K562 (cell line): ENCODE data around the gene SERPINA5. TPM values are rescaled to one million over a fixed set of nuclear protein-coding genes. Genes with fewer than 3 reads are reported as not detected.
A peak's percentile ranks its signal among the peaks of the same experiment; 100 is the strongest.

Experiments
- ATAC-seq: fragments of 200-7000 bp; cut with Tn5 transposase; 3 replicates; pipeline ENCODE4 v1.9.1; 2020; ENCODE audit warnings: moderate library complexity
- BruUV-seq: library from RNA; stranded (reverse); fragments of 400-500 nt; replicated peaks from 2 replicates; lab custom pipeline; 2021; lab: Mats Ljungman, UMichigan
- CTCF ChIA-PET: fragments of 300-600 bp; formaldehyde crosslinking; extraction: SDS; loops from one replicate; lab custom pipeline; 2021; ENCODE audit warnings: low intra/inter-chr PET ratio; lab: Yijun Ruan, JAX
- POLR2A ChIA-PET: fragments of 300-600, 350-650 bp; sonication (Branson Sonifier 250); formaldehyde crosslinking; extraction: SDS; loops from one replicate; lab custom pipeline; 2021; ENCODE audit warnings: antibody characterized with exemption, inconsistent platforms; lab: Yijun Ruan, JAX
- DNase-seq, 4 experiments: peaks; one replicate each; pipeline versions ENCODE4 v3.0.0 to v3.0.0-alpha.2; 2011 to 2018; ENCODE audit warnings: low spot score in 3 of 4, mixed read lengths in 3 of 4; ENCODE audit errors: extremely low read depth in 1 of 4
- FAIRE-seq: peaks from 2 replicates; lab custom pipeline; 2011; peaks lifted over from hg19 to GRCh38; lab: Jason Lieb, UNC
- H2AFZ ChIP-seq: 2 replicates; pipeline ENCODE4 v1.6.0; 2011; ENCODE audit warnings: low read depth, low read length, control low read depth, inconsistent platforms
- H3K27ac ChIP-seq: fragments of 200-600 bp; 3 replicates; pipeline ENCODE4 v1.8.0; 2011; ENCODE audit warnings: low read depth, mild to moderate bottlenecking, control low read depth, inconsistent platforms, low read length, moderate library complexity, mixed read lengths; ENCODE audit errors: extremely low read depth
- H3K27me3 ChIP-seq, 2 experiments: fragments of 300-600 bp in 1 of 2; 2 replicates in 1 of 2; 3 replicates in 1 of 2; pipeline versions ENCODE4 v1.6.0 to v1.8.0; 2011; ENCODE audit warnings: inconsistent platforms in 2 of 2, low read length in 2 of 2, mild to moderate bottlenecking in 1 of 2, mixed read lengths in 1 of 2, moderate library complexity in 1 of 2; ENCODE audit not compliant: control insufficient read depth in 2 of 2, insufficient read depth in 2 of 2
- H3K36me3 ChIP-seq: fragments of 300-600 bp; 3 replicates; pipeline ENCODE4 v1.8.0; 2011; ENCODE audit warnings: mild to moderate bottlenecking, low read length, inconsistent platforms; ENCODE audit not compliant: control insufficient read depth, insufficient read depth
- H3K4me1 ChIP-seq, 2 experiments: fragments of 200-600 bp in 1 of 2; replicated peaks in 1 of 2; 2 replicates in 1 of 2; 3 replicates in 1 of 2; pipeline versions ENCODE4 v1.5.1 to v1.8.0; 2011; ENCODE audit warnings: inconsistent platforms in 2 of 2, low read length in 2 of 2, mild to moderate bottlenecking in 1 of 2, mixed read lengths in 1 of 2, moderate library complexity in 1 of 2; ENCODE audit not compliant: control insufficient read depth in 2 of 2, insufficient read depth in 2 of 2
- H3K4me2 ChIP-seq: 2 replicates; pipeline ENCODE4 v1.6.1; 2011; ENCODE audit warnings: low read length, control low read depth, inconsistent platforms, mixed read lengths; ENCODE audit not compliant: insufficient read depth
- H3K4me3 ChIP-seq: fragments of 200-600 bp; sonication (generic), shearing (Covaris generic); 2 replicates; pipeline ENCODE4 v1.5.1; 2016; ENCODE audit warnings: control low read depth, inconsistent platforms
- H3K79me2 ChIP-seq: fragments of 200-600 bp; 3 replicates; pipeline ENCODE4 v1.8.0; 2011; ENCODE audit warnings: low read length, inconsistent platforms; ENCODE audit not compliant: control insufficient read depth, insufficient read depth
- H3K9ac ChIP-seq, 2 experiments: 2 replicates each; pipeline versions ENCODE4 v1.6.0 to v1.6.1; 2011; ENCODE audit warnings: low read depth in 2 of 2, low read length in 2 of 2, control low read depth in 1 of 2, inconsistent platforms in 1 of 2, mild to moderate bottlenecking in 1 of 2, mixed read lengths in 1 of 2; ENCODE audit not compliant: insufficient read depth in 1 of 2
- H3K9me1 ChIP-seq: one replicate; pipeline ENCODE4 v1.6.0; 2011; ENCODE audit warnings: inconsistent platforms, mild to moderate bottlenecking, low read length, moderate library complexity; ENCODE audit not compliant: control insufficient read depth, insufficient read depth
- H3K9me3 ChIP-seq: replicated peaks from 2 replicates; pipeline ENCODE4 v1.5.1; 2011; ENCODE audit warnings: low read depth, low read length, inconsistent platforms; ENCODE audit not compliant: control insufficient read depth, insufficient read depth
- H4K20me1 ChIP-seq: replicated peaks from 2 replicates; pipeline ENCODE4 v1.6.1; 2011; ENCODE audit warnings: low read length, inconsistent platforms, mixed read lengths; ENCODE audit not compliant: control insufficient read depth, insufficient read depth
- CEBPG ChIP-seq, 3 experiments: fragments of 200-800 bp in 1 of 3; sonication (Bioruptor generic) in 1 of 3; sonication (generic) in 1 of 3; formaldehyde crosslinking in 1 of 3; IDR thresholded peaks in 2 of 3; conservative IDR thresholded peaks in 1 of 3; 2 replicates each; pipeline versions ENCODE4 v1.6.1 to v1.8.0; 2016 to 2022; ENCODE audit warnings: missing compliant biosample characterization in 2 of 3, missing genetic modification characterization in 2 of 3, mild to moderate bottlenecking in 1 of 3, missing genetic modification reagents in 1 of 3
- MYC ChIP-seq, 2 experiments: fragments of 250-450 bp in 1 of 2; sonication (Bioruptor Pico) in 1 of 2; IDR thresholded peaks; 2 replicates each; pipeline versions ENCODE4 v1.5.1 to v1.6.1; 2012 to 2021; ENCODE audit warnings: low read depth in 2 of 2, borderline replicate concordance in 1 of 2, improper control_type of control experiment in 1 of 2, low read length in 1 of 2, mild to moderate bottlenecking in 1 of 2, moderate library complexity in 1 of 2
- TRIM24 ChIP-seq, 2 experiments: fragments of 450-650 bp; IDR thresholded peaks; 2 replicates each; pipeline ENCODE4 v1.6.1; 2016
- ZNF316 ChIP-seq: fragments of 450-650 bp; IDR thresholded peaks from 2 replicates; pipeline ENCODE4 v1.6.1; 2016
- WGBS: fragments of 100-300 bp; shearing (Covaris generic); methylation state at CpG from one replicate; pipeline ENCODE4 v1.1.6; 2016; ENCODE audit warnings: low coverage, mixed read lengths; ENCODE audit not compliant: insufficient coverage; ENCODE audit errors: missing lambda C conversion rate; 5-methylcytosine and 5-hydroxymethylcytosine counted together
- in situ Hi-C: fragments of 300-500 bp; cut with MboI; formaldehyde crosslinking; loops from 4 replicates; pipeline ENCODE4 v1.15.0; 2018; ENCODE audit warnings: inconsistent platforms, mixed read lengths
- intact Hi-C: fragments of 100-400 bp; cut with micrococcal nuclease; formaldehyde crosslinking; loops from 2 replicates; pipeline ENCODE4 v1.14.2; 2022
- polyA plus RNA-seq, 8 experiments: library from polyadenylated mRNA; depleted of rRNA in 4 of 8; stranded (reverse) in 5 of 8; unstranded in 3 of 8; fragments of >200 nt; fragmentation: Nextera tagmentation in 2 of 8; fragmentation: Illumina TruSeq in 1 of 8; extraction: Ambion mirVana in 2 of 8; extraction: Trizol in 1 of 8; gene quantifications; 2 replicates each; pipeline versions ENCODE4 v1.2.1 to v1.2.3, GENCODE V29; 2011 to 2014; ENCODE audit warnings: inconsistent platforms in 1 of 8, missing spikeins in 1 of 8
- total RNA-seq, 7 experiments: library from RNA; depleted of rRNA in 6 of 7; stranded (reverse); fragments of >200 nt in 6 of 7; fragmentation: Illumina TruSeq in 2 of 7; extraction: Trizol in 2 of 7; gene quantifications; 2 replicates each; pipeline versions ENCODE4 v1.2.1 to v1.2.3, GENCODE V29; 2011 to 2021; ENCODE audit warnings: low replicate concordance in 1 of 7
- TF ChIP-seq, protein P1 (sequence below): fragments of 200-600 bp; sonication (generic); IDR thresholded peaks from one replicate; pipeline ENCODE4 v1.6.1; 2012; ENCODE audit warnings: mild to moderate bottlenecking, low read depth, low read length, inconsistent platforms
- TF ChIP-seq, protein P2 (sequence below): sonication (generic); formaldehyde crosslinking; IDR thresholded peaks from 2 replicates; pipeline ENCODE4 v1.9.0; 2022; ENCODE audit warnings: mild to moderate bottlenecking, missing genetic modification reagents

Gene SERPINA5
- total and polyA plus RNA-seq, 9 of the 15 experiments (the other 6 are each of a cell fraction or from before 2014, with no cell fraction given): 0.38 TPM; not detected in 8

DNA sequence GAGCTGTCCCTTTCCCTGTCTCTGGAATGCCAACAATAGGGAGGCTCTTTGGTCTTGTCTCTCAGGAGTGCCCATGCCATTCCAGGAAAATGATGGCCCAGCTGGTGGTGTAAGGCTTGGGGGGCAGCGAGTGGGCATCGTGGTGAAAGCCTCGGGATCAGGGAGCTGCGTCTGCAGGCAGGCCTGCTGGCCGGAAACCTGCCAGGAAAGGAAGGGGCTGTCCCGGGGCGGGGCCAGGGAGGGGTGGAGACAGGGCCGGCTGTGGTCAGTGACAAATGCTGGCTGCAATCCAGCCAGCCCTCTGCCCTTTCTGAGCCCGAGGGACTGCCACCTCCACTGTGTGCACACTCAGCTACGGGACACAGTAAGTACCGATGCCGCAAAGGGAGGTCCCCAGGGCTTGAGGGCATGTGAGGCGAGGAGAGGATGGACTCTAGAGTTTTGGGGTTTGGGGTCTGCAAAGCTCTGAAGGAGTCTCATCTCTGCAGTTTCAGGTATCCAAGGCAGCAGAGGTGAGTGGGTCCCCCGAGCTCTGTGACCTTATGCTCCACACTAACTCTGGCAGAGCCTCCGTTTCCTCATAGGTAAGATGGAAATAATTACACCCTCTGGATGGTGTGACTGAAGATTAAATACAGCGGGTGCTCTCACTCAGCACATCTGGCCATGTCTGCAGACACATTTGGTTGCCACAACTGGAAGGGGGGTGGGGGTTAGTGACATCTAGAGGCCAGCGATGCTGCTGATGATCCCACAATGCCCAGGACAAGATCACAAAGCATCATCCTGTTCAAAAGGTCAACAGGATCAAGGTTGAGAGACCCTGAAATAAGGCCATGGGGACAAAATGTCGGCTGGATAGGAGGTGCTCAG is at the start of gene SERPINA5 (continued):
- TF ChIP-seq CEBPG (CRISPR knock-in tag; IDR thresholded peaks at IDR 0.05): no peak
- TF ChIP-seq CEBPG (tag; conservative IDR thresholded peaks at IDR 0.05 in 1 of 2, IDR thresholded peaks at IDR 0.05 in 1 of 2): no peak

DNA sequence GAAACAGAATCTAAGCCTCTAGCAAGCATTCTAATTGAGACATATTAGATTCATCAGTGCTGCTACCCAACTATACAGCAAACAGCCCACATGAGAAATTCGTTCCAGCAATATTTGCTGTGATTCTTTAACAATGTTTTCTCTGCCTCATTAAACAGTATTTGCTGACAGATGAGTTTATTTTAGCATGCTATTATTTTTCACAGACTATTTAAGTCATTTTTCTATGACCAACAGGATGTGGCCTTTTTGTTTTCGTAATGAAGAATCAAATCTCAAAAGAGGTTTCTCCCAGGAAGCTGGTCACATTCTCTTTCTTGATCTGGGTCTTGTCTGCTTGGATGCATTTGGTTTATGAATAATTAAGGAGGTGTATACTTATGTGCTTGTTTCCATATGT is 48.8 kb upstream of the SERPINA5 start:
- Histone ChIP-seq H3K9me1 (no peaks in the 10 kb centered on the region), H3K9ac (no peak overlapping the region), H3K9me3 (no peaks in the 10 kb centered on the region), H2AFZ (no peak overlapping the region), H3K36me3 (no peaks in the 10 kb centered on the region), H3K27ac (no peak overlapping the region), H3K27me3 (no peaks in the 10 kb centered on the region), H4K20me1 (no peaks in the 10 kb centered on the region), H3K79me2 (no peaks in the 10 kb centered on the region), H3K4me1 (no peaks in the 10 kb centered on the region), H3K4me2 (no peak overlapping the region), H3K4me3 (no peak overlapping the region)
- in situ Hi-C loops (no loop called here), intact Hi-C loops (no loop called here)
- TF ChIP-seq, protein P1, sequence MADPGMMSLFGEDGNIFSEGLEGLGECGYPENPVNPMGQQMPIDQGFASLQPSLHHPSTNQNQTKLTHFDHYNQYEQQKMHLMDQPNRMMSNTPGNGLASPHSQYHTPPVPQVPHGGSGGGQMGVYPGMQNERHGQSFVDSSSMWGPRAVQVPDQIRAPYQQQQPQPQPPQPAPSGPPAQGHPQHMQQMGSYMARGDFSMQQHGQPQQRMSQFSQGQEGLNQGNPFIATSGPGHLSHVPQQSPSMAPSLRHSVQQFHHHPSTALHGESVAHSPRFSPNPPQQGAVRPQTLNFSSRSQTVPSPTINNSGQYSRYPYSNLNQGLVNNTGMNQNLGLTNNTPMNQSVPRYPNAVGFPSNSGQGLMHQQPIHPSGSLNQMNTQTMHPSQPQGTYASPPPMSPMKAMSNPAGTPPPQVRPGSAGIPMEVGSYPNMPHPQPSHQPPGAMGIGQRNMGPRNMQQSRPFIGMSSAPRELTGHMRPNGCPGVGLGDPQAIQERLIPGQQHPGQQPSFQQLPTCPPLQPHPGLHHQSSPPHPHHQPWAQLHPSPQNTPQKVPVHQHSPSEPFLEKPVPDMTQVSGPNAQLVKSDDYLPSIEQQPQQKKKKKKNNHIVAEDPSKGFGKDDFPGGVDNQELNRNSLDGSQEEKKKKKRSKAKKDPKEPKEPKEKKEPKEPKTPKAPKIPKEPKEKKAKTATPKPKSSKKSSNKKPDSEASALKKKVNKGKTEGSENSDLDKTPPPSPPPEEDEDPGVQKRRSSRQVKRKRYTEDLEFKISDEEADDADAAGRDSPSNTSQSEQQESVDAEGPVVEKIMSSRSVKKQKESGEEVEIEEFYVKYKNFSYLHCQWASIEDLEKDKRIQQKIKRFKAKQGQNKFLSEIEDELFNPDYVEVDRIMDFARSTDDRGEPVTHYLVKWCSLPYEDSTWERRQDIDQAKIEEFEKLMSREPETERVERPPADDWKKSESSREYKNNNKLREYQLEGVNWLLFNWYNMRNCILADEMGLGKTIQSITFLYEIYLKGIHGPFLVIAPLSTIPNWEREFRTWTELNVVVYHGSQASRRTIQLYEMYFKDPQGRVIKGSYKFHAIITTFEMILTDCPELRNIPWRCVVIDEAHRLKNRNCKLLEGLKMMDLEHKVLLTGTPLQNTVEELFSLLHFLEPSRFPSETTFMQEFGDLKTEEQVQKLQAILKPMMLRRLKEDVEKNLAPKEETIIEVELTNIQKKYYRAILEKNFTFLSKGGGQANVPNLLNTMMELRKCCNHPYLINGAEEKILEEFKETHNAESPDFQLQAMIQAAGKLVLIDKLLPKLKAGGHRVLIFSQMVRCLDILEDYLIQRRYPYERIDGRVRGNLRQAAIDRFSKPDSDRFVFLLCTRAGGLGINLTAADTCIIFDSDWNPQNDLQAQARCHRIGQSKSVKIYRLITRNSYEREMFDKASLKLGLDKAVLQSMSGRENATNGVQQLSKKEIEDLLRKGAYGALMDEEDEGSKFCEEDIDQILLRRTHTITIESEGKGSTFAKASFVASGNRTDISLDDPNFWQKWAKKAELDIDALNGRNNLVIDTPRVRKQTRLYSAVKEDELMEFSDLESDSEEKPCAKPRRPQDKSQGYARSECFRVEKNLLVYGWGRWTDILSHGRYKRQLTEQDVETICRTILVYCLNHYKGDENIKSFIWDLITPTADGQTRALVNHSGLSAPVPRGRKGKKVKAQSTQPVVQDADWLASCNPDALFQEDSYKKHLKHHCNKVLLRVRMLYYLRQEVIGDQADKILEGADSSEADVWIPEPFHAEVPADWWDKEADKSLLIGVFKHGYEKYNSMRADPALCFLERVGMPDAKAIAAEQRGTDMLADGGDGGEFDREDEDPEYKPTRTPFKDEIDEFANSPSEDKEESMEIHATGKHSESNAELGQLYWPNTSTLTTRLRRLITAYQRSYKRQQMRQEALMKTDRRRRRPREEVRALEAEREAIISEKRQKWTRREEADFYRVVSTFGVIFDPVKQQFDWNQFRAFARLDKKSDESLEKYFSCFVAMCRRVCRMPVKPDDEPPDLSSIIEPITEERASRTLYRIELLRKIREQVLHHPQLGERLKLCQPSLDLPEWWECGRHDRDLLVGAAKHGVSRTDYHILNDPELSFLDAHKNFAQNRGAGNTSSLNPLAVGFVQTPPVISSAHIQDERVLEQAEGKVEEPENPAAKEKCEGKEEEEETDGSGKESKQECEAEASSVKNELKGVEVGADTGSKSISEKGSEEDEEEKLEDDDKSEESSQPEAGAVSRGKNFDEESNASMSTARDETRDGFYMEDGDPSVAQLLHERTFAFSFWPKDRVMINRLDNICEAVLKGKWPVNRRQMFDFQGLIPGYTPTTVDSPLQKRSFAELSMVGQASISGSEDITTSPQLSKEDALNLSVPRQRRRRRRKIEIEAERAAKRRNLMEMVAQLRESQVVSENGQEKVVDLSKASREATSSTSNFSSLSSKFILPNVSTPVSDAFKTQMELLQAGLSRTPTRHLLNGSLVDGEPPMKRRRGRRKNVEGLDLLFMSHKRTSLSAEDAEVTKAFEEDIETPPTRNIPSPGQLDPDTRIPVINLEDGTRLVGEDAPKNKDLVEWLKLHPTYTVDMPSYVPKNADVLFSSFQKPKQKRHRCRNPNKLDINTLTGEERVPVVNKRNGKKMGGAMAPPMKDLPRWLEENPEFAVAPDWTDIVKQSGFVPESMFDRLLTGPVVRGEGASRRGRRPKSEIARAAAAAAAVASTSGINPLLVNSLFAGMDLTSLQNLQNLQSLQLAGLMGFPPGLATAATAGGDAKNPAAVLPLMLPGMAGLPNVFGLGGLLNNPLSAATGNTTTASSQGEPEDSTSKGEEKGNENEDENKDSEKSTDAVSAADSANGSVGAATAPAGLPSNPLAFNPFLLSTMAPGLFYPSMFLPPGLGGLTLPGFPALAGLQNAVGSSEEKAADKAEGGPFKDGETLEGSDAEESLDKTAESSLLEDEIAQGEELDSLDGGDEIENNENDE: no peak
- TF ChIP-seq TRIM24 (IDR thresholded peaks at IDR 0.05) (no peak), MYC (IDR thresholded peaks at IDR 0.05; ENCODE audit: low read depth, low read length) (no peak), MYC (CRISPR knock-in tag; IDR thresholded peaks at IDR 0.05; ENCODE audit: borderline replicate concordance, low read depth) (no peak), ZNF316 (0 out of 2 replicates have a peak, but pooled peaks have one; percentile 2)
- TF ChIP-seq, protein P2, sequence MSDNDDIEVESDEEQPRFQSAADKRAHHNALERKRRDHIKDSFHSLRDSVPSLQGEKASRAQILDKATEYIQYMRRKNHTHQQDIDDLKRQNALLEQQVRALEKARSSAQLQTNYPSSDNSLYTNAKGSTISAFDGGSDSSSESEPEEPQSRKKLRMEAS (CRISPR knock-in tag): no peak
- no TSS peak for BruUV-seq
- no peak for DNase-seq
- no peak for FAIRE-seq
- 0% methylated on average over 2 of the region's 2 CpGs for WGBS
- ChIA-PET POLR2A (no interaction called here), CTCF (no interaction called here)
- no peak for ATAC-seq
